GM18870 (cell line): ENCODE data around the gene STT3B.

Source experiments
- ATAC-seq: cut with Tn5 transposase; IDR thresholded peaks from one replicate; pipeline ENCODE4 v1.9.1; 2021; ENCODE audit warnings: moderate library complexity; ENCODE audit not compliant: unreplicated experiment

STT3B gene

GRCh38 chr3:31636694-31637442 lies 104.1 kb downstream of the STT3B start:
- no peak for ATAC-seq

GRCh38 chr3:31639828-31640227 lies 107.1 kb downstream of the STT3B start:
- ATAC-seq: no peak

GRCh38 chr3:31645256-31645655 lies 112.5 kb downstream of the STT3B start:
- no peak for ATAC-seq

- ATAC-seq: no peak
Measured at GRCh38 chr3:31648286-31648968, 115.7 kb downstream of the STT3B start.

GRCh38 chr3:31652296-31652695 lies 119.6 kb downstream of the STT3B start:
- ATAC-seq: no peak

- ATAC-seq: no peak
Measured at GRCh38 chr3:31653464-31653863, 120.7 kb downstream of the STT3B start.

GRCh38 chr3:31654998-31655397 lies 122.3 kb downstream of the STT3B start:
- no peak for ATAC-seq

- no peak for ATAC-seq
Measured at GRCh38 chr3:31659246-31659645, 126.5 kb downstream of the STT3B start.

GRCh38 chr3:31661286-31661685 lies 128.6 kb downstream of the STT3B start:
- ATAC-seq: no peak

GRCh38 chr3:31661993-31662670 lies 129.4 kb downstream of the STT3B start:
- ATAC-seq: no peak

- no peak for ATAC-seq
Measured at GRCh38 chr3:31664031-31664430, 131.3 kb downstream of the STT3B start.

- ATAC-seq: no peak
Measured at GRCh38 chr3:31667582-31667981, 134.9 kb downstream of the STT3B start.

- no peak for ATAC-seq
Measured at GRCh38 chr3:31668242-31668641, 135.5 kb downstream of the STT3B start.

GRCh38 chr3:31670136-31670535 lies 137.4 kb downstream of the STT3B start:
- ATAC-seq: no peak

GRCh38 chr3:31670722-31671121 lies 138.0 kb downstream of the STT3B start:
- no peak for ATAC-seq

- ATAC-seq: no peak
Measured at GRCh38 chr3:31671451-31671850, 138.7 kb downstream of the STT3B start.

GRCh38 chr3:31671976-31672375 lies 139.3 kb downstream of the STT3B start:
- ATAC-seq: no peak

GRCh38 chr3:31673950-31674349 lies 141.2 kb downstream of the STT3B start:
- ATAC-seq: no peak

GRCh38 chr3:31676556-31676955 lies 143.8 kb downstream of the STT3B start:
- ATAC-seq: no peak

GRCh38 chr3:31680072-31680870 lies 147.5 kb downstream of the STT3B start:
- ATAC-seq: no peak
